H1 (cell line): ENCODE measurements around the gene TSPAN8. TPM values are rescaled to one million over a fixed set of nuclear protein-coding genes. Genes with fewer than 3 reads are reported as not detected.

Source experiments
- NANOG ChIP-seq: IDR thresholded peaks from 2 replicates; pipeline ENCODE4 v1.6.1; 2011; ENCODE audit warnings: low read length, low read depth, mild to moderate bottlenecking, inconsistent platforms; ENCODE audit not compliant: insufficient read depth, poor library complexity, severe bottlenecking
- polyA plus RNA-seq, 7 experiments: library from polyadenylated mRNA; depleted of rRNA in 3 of 7; stranded (reverse) in 5 of 7; unstranded in 2 of 7; fragments of >200 nt in 5 of 7; fragments of 200-250 nt in 2 of 7; gene quantifications; 1 replicate in 5 of 7; 2 replicates in 1 of 7; 4 replicates in 1 of 7; pipeline versions ENCODE4 v1.2.1 to v1.2.3, GENCODE V29; 2011 to 2013; ENCODE audit warnings: missing spikeins in 2 of 7, mixed read lengths in 2 of 7
- total RNA-seq: library from RNA; stranded (reverse); fragmentation: NEBNext Ultra II Directional; extraction: Animal tissue kit (Norgen Biotek cat#: 25700); gene quantifications from 2 replicates; pipeline ENCODE4 v1.2.1, GENCODE V29; 2021

TSPAN8 gene
- total and polyA plus RNA-seq, 2 of the 8 experiments (the other 6 are each of a cell fraction or from before 2014, with no cell fraction given) = not detected

GRCh38 chr12:71190822-71191221 lies 33.0 kb upstream of the TSPAN8 start (continued):
- TF ChIP-seq NANOG = no peak
